Neuronal stem cell (in vitro differentiated cells): ENCODE data around the gene PLP2.

Experiments used
- DNase-seq: peaks from one replicate; pipeline ENCODE4 v3.0.0-alpha.2; 2013; ENCODE audit warnings: low spot score
- H2AFZ ChIP-seq: one replicate; pipeline ENCODE4 v1.6.1; 2013; ENCODE audit warnings: mild to moderate bottlenecking, low read length, inconsistent platforms
- H2AK5ac ChIP-seq: 2 replicates; pipeline ENCODE4 v1.6.1; 2013; ENCODE audit warnings: low read depth, mild to moderate bottlenecking, inconsistent platforms, low read length, moderate library complexity, mixed read lengths
- H2BK120ac ChIP-seq: 2 replicates; pipeline ENCODE4 v1.6.1; 2013; ENCODE audit warnings: low read depth, mild to moderate bottlenecking, inconsistent platforms, low read length, moderate library complexity, mixed read lengths
- H2BK12ac ChIP-seq: one replicate; pipeline ENCODE4 v1.6.1; 2013; ENCODE audit warnings: low read length, inconsistent platforms
- H2BK15ac ChIP-seq: 2 replicates; pipeline ENCODE4 v1.6.1; 2013; ENCODE audit warnings: mild to moderate bottlenecking, low read length, inconsistent platforms, mixed read lengths
- H2BK5ac ChIP-seq: one replicate; pipeline ENCODE4 v1.6.1; 2013; ENCODE audit warnings: inconsistent platforms, mild to moderate bottlenecking, low read length, moderate library complexity
- H3K14ac ChIP-seq: one replicate; pipeline ENCODE4 v1.6.1; 2013; ENCODE audit warnings: low read length, inconsistent platforms
- H3K18ac ChIP-seq: 2 replicates; pipeline ENCODE4 v1.6.1; 2013; ENCODE audit warnings: low read length, inconsistent platforms
- H3K23ac ChIP-seq: 2 replicates; pipeline ENCODE4 v1.6.1; 2013; ENCODE audit warnings: low read depth, mild to moderate bottlenecking, mixed read lengths, low read length, inconsistent platforms; ENCODE audit not compliant: poor library complexity
- H3K27ac ChIP-seq: replicated peaks from 3 replicates; pipeline ENCODE4 v1.5.1; 2013; ENCODE audit warnings: low read length, inconsistent platforms
- H3K27me3 ChIP-seq, 3 experiments: 2 replicates each; pipeline ENCODE4 v1.6.1; 2013; ENCODE audit warnings: low read length in 3 of 3, mild to moderate bottlenecking in 2 of 3, inconsistent platforms in 1 of 3, low read depth in 1 of 3, mixed read lengths in 1 of 3, moderate library complexity in 1 of 3; ENCODE audit not compliant: control insufficient read depth in 3 of 3, insufficient read depth in 3 of 3
- H3K36me3 ChIP-seq, 2 donors: replicated peaks in 1 of 2; 2 replicates each; pipeline ENCODE4 v1.6.1; 2013; ENCODE audit warnings: low read length in 2 of 2; ENCODE audit not compliant: control insufficient read depth in 2 of 2, insufficient read depth in 2 of 2
- H3K4ac ChIP-seq: 2 replicates; pipeline ENCODE4 v1.6.1; 2013; ENCODE audit warnings: inconsistent platforms, mild to moderate bottlenecking, low read length, moderate library complexity
- H3K4me1 ChIP-seq, 2 donors: 1 replicate in 1 of 2; 2 replicates in 1 of 2; pipeline ENCODE4 v1.6.1; 2013; ENCODE audit warnings: low read length in 2 of 2, low read depth in 1 of 2; ENCODE audit not compliant: control insufficient read depth in 2 of 2, insufficient read depth in 1 of 2
- H3K4me2 ChIP-seq: one replicate; pipeline ENCODE4 v1.6.1; 2013; ENCODE audit warnings: mild to moderate bottlenecking, low read length, inconsistent platforms; ENCODE audit not compliant: insufficient read depth, poor library complexity, severe bottlenecking
- H3K4me3 ChIP-seq, 2 donors: 2 replicates each; pipeline ENCODE4 v1.5.1; 2013; ENCODE audit warnings: low read length in 2 of 2, mild to moderate bottlenecking in 2 of 2, inconsistent platforms in 1 of 2, moderate library complexity in 1 of 2
- H3K79me1 ChIP-seq: one replicate; pipeline ENCODE4 v1.6.1; 2013; ENCODE audit warnings: low read depth, mild to moderate bottlenecking, inconsistent platforms, low read length, moderate library complexity
- H3K9ac ChIP-seq: one replicate; pipeline ENCODE4 v1.6.1; 2013; ENCODE audit warnings: mild to moderate bottlenecking, low read depth, low read length, inconsistent platforms; ENCODE audit not compliant: poor library complexity
- H3K9me3 ChIP-seq, 2 donors: replicated peaks in 1 of 2; 2 replicates each; pipeline versions ENCODE3 to v1.6.1; 2013; ENCODE audit warnings: low read length in 2 of 2, mild to moderate bottlenecking in 2 of 2, inconsistent platforms in 1 of 2, low read depth in 1 of 2, mixed read lengths in 1 of 2, moderate library complexity in 1 of 2; ENCODE audit not compliant: control insufficient read depth in 2 of 2, insufficient read depth in 1 of 2
- H4K8ac ChIP-seq: one replicate; pipeline ENCODE4 v1.6.1; 2013; ENCODE audit warnings: low read depth, mild to moderate bottlenecking, inconsistent platforms, low read length, moderate library complexity
- H4K91ac ChIP-seq: one replicate; pipeline ENCODE4 v1.6.1; 2013; ENCODE audit warnings: low read length, low read depth, mild to moderate bottlenecking, inconsistent platforms; ENCODE audit not compliant: poor library complexity
- WGBS, 2 donors: extraction: QIAGEN DNeasy Blood & Tissue Kit; methylation state at CpG; one replicate each; pipeline ENCODE4 v1.1.7; 2013; ENCODE audit warnings: missing lambda C conversion rate in 2 of 2, mixed read lengths in 1 of 2; ENCODE audit not compliant: insufficient read length in 2 of 2, insufficient replicate concordance in 1 of 2; ENCODE audit errors: extremely low coverage in 2 of 2; 5-methylcytosine and 5-hydroxymethylcytosine counted together

Gene PLP2

DNA sequence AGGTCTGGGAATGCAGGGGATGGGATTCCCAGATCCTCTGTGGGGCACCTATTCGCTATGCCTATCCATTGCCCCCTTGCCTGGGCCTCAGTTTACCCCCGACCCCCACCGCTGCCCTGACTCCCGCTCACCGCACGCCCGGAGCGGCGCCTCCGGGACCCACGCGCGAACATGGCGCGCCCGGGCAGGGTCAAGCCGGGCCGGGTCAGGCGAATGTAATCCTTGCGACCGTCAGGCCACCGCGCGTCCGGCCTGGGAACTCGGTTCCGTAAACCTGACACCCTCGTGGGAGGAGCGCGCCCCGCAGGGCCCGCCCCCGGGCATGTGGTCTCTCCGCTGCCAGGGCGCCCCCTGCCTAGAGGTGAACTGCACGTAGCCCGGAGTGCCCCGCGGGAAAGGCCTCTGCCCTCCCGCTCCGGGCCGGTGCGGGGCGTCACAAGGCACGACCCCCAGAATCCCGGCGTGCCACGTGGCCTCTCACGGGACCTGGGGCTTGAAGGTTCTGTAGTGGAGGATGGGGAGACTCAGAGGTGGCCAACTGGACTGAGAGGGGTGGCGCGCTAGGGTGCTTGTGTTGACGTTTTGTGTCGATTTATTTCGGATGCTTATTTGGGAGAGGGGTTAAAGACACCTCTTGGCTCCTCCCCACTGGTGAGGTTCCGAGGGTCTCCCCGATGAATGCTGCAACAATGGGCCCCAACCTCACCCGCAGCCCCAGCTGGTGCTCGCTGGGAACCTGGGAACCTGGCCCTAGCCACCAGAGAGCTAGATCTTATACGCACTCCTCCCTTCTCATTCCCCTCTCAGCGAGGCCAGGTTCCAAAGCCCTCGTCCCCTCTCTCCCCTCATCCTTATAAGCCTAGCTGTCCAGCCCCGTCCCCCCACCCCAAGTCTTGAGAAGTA is 14.7 kb downstream of the PLP2 start, which contains the start of gene PRICKLE3:
Gene PRICKLE3 (minus strand): TSS at position 249 of the 903 bp plus-strand sequence. CDS start 76 bp downstream, at position 173.
- Histone ChIP-seq H3K23ac (no peak within 1 kb of the TSS), H3K27me3 (no peaks in the 10 kb centered on the region), H3K4me3 (peak within 1 kb of the TSS in 1 of 2 donors; percentile 85), H2AK5ac (no peak within 1 kb of the TSS), H3K9ac (peak within 1 kb of the TSS; percentile 70), H3K4me1 (peaks cover 0 to 11% of the 10 kb centered on the region in 2 donors), H4K8ac (no peak within 1 kb of the TSS), H3K4ac (no peak within 1 kb of the TSS), H2BK5ac (no peak within 1 kb of the TSS), H3K27ac (peak within 1 kb of the TSS; percentile 51), H3K36me3 (no peaks in the 10 kb centered on the region), H4K91ac (no peak within 1 kb of the TSS), H2BK15ac (no peak within 1 kb of the TSS), H2BK12ac (no peak within 1 kb of the TSS), H3K18ac (peak within 1 kb of the TSS; percentile 87), H2AFZ (peak within 1 kb of the TSS; percentile 58), H2BK120ac (no peak within 1 kb of the TSS), H3K9me3 (no peaks in the 10 kb centered on the region), H3K4me2 (peak within 1 kb of the TSS; percentile 66), H3K79me1 (no peaks in the 10 kb centered on the region), H3K14ac (no peak within 1 kb of the TSS)
- DNase-seq: no peak
- WGBS, 2 donors: no CpG with 5 or more reads among the region's 62 CpGs

DNA sequence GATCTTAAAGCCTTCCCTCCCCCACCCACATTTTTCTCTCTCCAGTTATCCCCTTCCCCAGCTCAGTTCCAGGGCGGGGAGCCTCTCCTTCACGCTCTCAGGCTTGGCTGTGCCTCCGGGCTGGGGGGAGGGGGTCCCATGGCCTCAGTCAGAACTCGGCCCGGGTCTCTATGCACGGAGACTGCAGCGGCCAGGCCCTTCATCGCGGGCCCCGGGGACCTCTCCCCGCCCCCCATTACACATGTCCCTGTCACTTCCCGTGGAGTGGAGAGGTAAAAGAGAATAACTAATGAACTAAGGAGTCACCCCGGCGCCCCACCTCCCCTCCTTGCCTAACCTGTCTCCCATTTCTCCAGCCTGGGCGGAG is 15.3 kb downstream of the PLP2 start:
- Histone ChIP-seq H2AFZ (peak overlapping the region; percentile 56), H3K14ac (no peak overlapping the region), H2BK15ac (no peak overlapping the region), H3K79me1 (no peaks in the 10 kb centered on the region), H3K9ac (no peak overlapping the region), H3K23ac (no peak overlapping the region), H2AK5ac (no peak overlapping the region), H3K4me1 (peaks cover 0 to 11% of the 10 kb centered on the region in 2 donors), H3K4me2 (peak overlapping the region; percentile 66), H4K8ac (no peak overlapping the region), H4K91ac (no peak overlapping the region), H3K27ac (no peak overlapping the region), H2BK5ac (no peak overlapping the region), H3K9me3 (no peaks in the 10 kb centered on the region), H3K4ac (no peak overlapping the region), H3K27me3 (no peaks in the 10 kb centered on the region), H2BK120ac (no peak overlapping the region), H2BK12ac (no peak overlapping the region), H3K36me3 (no peaks in the 10 kb centered on the region), H3K4me3 (no peak overlapping the region), H3K18ac (peak overlapping the region; percentile 64)
- no peak for DNase-seq
- no CpG with 5 or more reads among the region's 15 CpGs for WGBS, 2 donors

DNA sequence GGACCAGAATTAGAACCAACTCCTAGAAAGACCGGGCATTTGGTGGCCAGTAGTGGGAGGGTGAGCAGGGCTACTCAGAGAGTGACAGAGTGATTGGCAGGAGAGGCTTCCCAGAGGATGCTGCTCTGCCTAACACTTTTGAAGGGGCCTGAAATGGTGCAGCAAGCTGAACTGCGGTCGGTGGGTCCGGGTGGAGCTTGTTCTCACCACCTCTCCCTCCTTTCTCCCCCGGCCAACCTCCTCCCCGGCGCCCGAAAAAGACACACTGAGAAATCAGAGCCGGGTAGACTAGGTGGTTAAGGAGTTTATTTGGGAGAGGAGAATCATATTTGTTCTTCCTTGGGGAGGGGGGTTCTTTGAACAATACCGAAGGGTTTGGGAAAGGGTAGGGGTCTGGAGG is 15.8 kb downstream of the PLP2 start:
- no CpG with 5 or more reads among the region's 10 CpGs for WGBS, 2 donors
- Histone ChIP-seq H2AFZ (peak overlapping the region; percentile 56), H3K9me3 (no peaks in the 10 kb centered on the region), H3K18ac (no peak overlapping the region), H3K14ac (no peak overlapping the region), H2BK120ac (no peak overlapping the region), H2AK5ac (no peak overlapping the region), H3K4me2 (peak overlapping the region; percentile 18), H3K27ac (no peak overlapping the region), H3K9ac (no peak overlapping the region), H3K23ac (no peak overlapping the region), H4K91ac (no peak overlapping the region), H3K79me1 (no peaks in the 10 kb centered on the region), H4K8ac (no peak overlapping the region), H3K4me1 (peaks cover 0 to 11% of the 10 kb centered on the region in 2 donors), H2BK5ac (no peak overlapping the region), H3K4me3 (no peak overlapping the region), H2BK15ac (no peak overlapping the region), H3K27me3 (no peaks in the 10 kb centered on the region), H3K4ac (no peak overlapping the region), H3K36me3 (no peaks in the 10 kb centered on the region), H2BK12ac (no peak overlapping the region)
- DNase-seq: no peak

DNA sequence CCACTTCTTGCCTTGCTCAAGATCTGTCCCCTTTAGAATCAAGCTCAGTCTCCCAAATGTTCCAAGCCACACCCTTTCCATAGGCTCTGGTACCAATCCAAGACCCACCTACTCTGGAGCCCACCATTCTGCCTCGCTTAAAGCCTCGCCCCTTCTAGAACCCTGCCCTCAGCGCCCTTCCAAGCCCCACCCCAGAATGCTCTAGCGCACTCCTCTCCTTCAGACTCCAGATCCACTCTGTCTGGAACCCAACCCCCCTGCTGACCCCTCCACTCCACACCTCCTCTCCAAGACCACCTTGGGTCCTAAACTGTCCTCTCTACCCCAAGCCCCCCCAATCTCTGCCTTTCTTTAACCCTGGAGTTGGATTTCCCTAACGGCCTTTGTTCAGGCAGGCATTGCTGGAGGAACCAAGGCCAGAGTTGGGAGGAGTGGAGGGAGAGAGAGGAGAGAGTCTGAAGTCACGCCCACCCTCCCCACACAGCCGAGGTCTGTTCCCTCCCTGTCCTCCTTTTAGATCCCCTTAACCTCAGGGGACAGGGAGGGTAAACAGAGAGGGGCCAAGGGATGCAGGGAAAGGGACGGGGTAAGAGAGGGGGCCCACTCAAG is 16.9 kb downstream of the PLP2 start:
- Histone ChIP-seq H2BK5ac (no peak overlapping the region), H4K91ac (no peak overlapping the region), H3K36me3 (no peaks in the 10 kb centered on the region), H3K18ac (no peak overlapping the region), H3K27me3 (no peaks in the 10 kb centered on the region), H3K4ac (no peak overlapping the region), H2BK120ac (no peak overlapping the region), H4K8ac (no peak overlapping the region), H3K9ac (no peak overlapping the region), H2BK12ac (no peak overlapping the region), H3K4me1 (peaks cover 0 to 11% of the 10 kb centered on the region in 2 donors), H2AFZ (no peak overlapping the region), H2BK15ac (no peak overlapping the region), H3K27ac (no peak overlapping the region), H3K4me2 (no peak overlapping the region), H3K14ac (no peak overlapping the region), H3K4me3 (no peak overlapping the region), H3K79me1 (no peaks in the 10 kb centered on the region), H3K9me3 (no peaks in the 10 kb centered on the region), H2AK5ac (no peak overlapping the region), H3K23ac (no peak overlapping the region)
- no peak for DNase-seq
- WGBS, 2 donors: no CpG with 5 or more reads among the region's 8 CpGs
